ENCODE results near the gene ZNHIT6. TPM values are rescaled to one million over a fixed set of nuclear protein-coding genes. Genes with fewer than 3 reads are reported as not detected.

The ZNHIT6 gene
- total and polyA plus RNA-seq, 3 donors from 2014 or later = 10.1 to 14.5 (median 11.3) TPM

DNA sequence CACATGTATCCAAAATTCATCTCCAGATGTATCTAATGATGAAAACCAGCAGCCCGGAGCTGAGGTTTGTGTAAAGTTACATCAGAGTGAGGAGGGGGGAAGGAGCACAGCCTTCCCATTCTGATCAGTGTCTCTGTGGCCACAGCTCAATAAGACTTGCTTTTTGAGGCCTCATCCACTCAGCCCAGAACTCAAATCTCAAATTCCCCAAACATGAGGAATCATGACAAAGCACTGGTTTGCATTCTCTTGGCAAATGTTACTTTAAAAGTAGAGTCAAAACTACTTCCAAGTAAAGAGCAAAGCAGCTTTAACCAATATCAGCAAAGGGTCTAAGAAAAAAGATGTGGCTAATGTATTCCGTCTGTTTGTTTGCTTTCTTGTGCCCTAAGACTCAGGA lies 96.8 kb downstream of the ZNHIT6 start:
- Histone ChIP-seq H3K27me3 (no peaks in the 10 kb centered on the region), H3K36me3 (ENCODE audit: low read depth, missing control alignments) (no peaks in the 10 kb centered on the region), H3K9me3 (no peaks in the 10 kb centered on the region), H3K4me3 (no peak overlapping the region), H3K4me1 (peaks cover 6% of the 10 kb centered on the region), H3K27ac (no peak overlapping the region)
- no peak for TF ChIP-seq POLR2A (IDR thresholded peaks at IDR 0.05)
- 72 to 89% methylated on average over 2 of the region's 2 CpGs for WGBS, 2 donors
- DNase-seq = no peak
- intact Hi-C loops (cut with DNase I; ENCODE audit: low total_unique reads) = no loop called here

GRCh38 chr1:85609976-85610375 lies 98.3 kb downstream of the ZNHIT6 start:
- Histone ChIP-seq H3K27me3 (no peaks in the 10 kb centered on the region), H3K9me3 (no peaks in the 10 kb centered on the region), H3K4me1 (peaks cover 6% of the 10 kb centered on the region), H3K4me3 (no peak overlapping the region), H3K36me3 (ENCODE audit: low read depth, missing control alignments) (no peaks in the 10 kb centered on the region), H3K27ac (no peak overlapping the region)
- no peak for DNase-seq
- TF ChIP-seq POLR2A (IDR thresholded peaks at IDR 0.05) = no peak
- TF ChIP-seq, protein P1, sequence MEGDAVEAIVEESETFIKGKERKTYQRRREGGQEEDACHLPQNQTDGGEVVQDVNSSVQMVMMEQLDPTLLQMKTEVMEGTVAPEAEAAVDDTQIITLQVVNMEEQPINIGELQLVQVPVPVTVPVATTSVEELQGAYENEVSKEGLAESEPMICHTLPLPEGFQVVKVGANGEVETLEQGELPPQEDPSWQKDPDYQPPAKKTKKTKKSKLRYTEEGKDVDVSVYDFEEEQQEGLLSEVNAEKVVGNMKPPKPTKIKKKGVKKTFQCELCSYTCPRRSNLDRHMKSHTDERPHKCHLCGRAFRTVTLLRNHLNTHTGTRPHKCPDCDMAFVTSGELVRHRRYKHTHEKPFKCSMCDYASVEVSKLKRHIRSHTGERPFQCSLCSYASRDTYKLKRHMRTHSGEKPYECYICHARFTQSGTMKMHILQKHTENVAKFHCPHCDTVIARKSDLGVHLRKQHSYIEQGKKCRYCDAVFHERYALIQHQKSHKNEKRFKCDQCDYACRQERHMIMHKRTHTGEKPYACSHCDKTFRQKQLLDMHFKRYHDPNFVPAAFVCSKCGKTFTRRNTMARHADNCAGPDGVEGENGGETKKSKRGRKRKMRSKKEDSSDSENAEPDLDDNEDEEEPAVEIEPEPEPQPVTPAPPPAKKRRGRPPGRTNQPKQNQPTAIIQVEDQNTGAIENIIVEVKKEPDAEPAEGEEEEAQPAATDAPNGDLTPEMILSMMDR (IDR thresholded peaks at IDR 0.05) = no peak
- intact Hi-C loops (cut with DNase I; ENCODE audit: low total_unique reads) = no loop called here

GRCh38 chr1:85608851-85609250 lies 99.4 kb downstream of the ZNHIT6 start:
- H3K4me3 ChIP-seq = no peak overlapping the region
- peaks cover 6% of the 10 kb centered on the region for H3K4me1 ChIP-seq
- H3K27ac ChIP-seq = no peak overlapping the region
- no peaks in the 10 kb centered on the region for H3K27me3 ChIP-seq
- H3K9me3 ChIP-seq = no peaks in the 10 kb centered on the region
- 94 to 98% methylated on average over 1 of the region's 1 CpG for WGBS, 2 donors
- TF ChIP-seq, protein P1 (IDR thresholded peaks at IDR 0.05) = no peak
- no peak for TF ChIP-seq POLR2A (IDR thresholded peaks at IDR 0.05)
- no peak for DNase-seq
- H3K36me3 ChIP-seq (ENCODE audit: low read depth, missing control alignments) = no peaks in the 10 kb centered on the region
- intact Hi-C loops (cut with DNase I; ENCODE audit: low total_unique reads) = no loop called here

GRCh38 chr1:85607921-85608265 lies 100.3 kb downstream of the ZNHIT6 start:
- H3K4me1 ChIP-seq = peaks cover 5% of the 10 kb centered on the region
- 95 to 98% methylated on average over 4 of the region's 4 CpGs for WGBS, 2 donors

DNA sequence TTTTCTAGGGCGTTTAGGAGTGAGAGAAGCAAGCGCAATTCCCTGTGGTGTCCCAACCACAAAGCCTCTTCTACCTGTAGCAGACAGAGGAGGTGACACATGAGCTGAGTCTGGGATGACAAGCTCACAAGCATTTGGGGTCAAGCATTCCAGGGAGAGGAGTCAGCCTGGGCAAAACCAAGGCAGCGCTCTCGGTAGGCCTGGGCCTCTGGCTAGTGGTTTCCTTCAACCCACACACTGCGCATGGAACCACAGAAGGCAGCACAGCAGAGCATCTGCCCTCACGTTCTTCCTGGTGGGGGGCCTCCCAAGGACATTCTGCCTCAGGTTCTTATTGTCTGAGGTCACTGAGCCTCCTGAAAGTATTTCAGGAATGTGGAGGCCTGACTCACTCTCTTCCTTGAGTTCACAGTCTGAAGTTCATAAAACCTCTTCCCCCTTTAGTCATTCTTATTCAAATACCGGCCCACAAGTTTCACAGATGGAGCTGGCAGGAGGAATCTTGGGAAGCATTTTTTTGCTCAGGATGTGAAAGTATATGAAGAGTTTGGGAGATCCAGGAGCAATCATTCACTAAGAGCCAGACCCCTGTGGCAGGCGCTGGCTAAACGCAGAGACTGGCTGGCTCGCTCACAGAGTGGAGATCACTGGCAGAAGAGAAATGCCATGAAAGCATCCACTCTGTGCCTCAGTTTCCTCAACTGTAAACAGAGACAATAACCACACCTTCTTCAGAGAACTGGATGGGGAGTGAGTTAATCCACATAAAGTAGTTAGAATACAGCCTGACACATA lies 100.9 kb downstream of the ZNHIT6 start:
- TF ChIP-seq POLR2A (IDR thresholded peaks at IDR 0.05) = no peak
- intact Hi-C loops (cut with DNase I; ENCODE audit: low total_unique reads) = no loop called here
- no peaks in the 10 kb centered on the region for H3K27me3 ChIP-seq
- H3K4me3 ChIP-seq = no peak overlapping the region
- no peak for DNase-seq
- no peaks in the 10 kb centered on the region for H3K36me3 ChIP-seq (ENCODE audit: low read depth, missing control alignments)
- H3K9me3 ChIP-seq = no peaks in the 10 kb centered on the region
- H3K4me1 ChIP-seq = no peaks in the 10 kb centered on the region
- H3K27ac ChIP-seq = no peak overlapping the region
- 70 to 76% methylated on average over 10 of the region's 10 CpGs for WGBS, 2 donors

More at GRCh38 chr1:85607921-85608265, 100.3 kb downstream of the ZNHIT6 start:
- Histone ChIP-seq H3K4me3 (no peak overlapping the region), H3K27me3 (no peaks in the 10 kb centered on the region), H3K9me3 (no peaks in the 10 kb centered on the region), H3K27ac (no peak overlapping the region), H3K36me3 (ENCODE audit: low read depth, missing control alignments) (no peaks in the 10 kb centered on the region)
- TF ChIP-seq, protein P1 (IDR thresholded peaks at IDR 0.05) = no peak
- DNase-seq = no peak
- intact Hi-C loops (cut with DNase I; ENCODE audit: low total_unique reads) = no loop called here

DNA sequence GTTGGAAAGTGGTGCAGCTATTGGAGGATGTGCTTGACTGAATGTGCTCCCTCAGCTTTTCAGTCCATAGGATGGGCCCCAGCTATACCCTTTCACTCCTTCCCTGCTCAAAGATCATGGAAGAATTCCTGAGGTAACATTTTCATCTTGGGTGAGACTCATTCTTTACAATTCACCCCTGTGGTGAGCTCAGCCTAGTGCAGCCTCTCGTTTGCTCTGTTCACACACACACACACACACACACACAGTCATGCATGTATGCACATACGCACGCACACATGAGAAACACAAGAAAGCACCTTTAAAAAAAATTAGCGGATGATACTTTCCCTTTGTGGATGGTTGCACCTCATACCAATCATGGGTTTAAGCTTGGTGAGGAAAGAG lies 101.8 kb downstream of the ZNHIT6 start:
- intact Hi-C loops (cut with DNase I; ENCODE audit: low total_unique reads) = no loop called here
- 91 to 97% methylated on average over 4 of the region's 4 CpGs for WGBS, 2 donors

More for the DNA sequence above, 101.8 kb downstream of the ZNHIT6 start:
- H3K4me1 ChIP-seq = no peaks in the 10 kb centered on the region
- no peaks in the 10 kb centered on the region for H3K9me3 ChIP-seq
- H3K4me3 ChIP-seq = no peak overlapping the region
- DNase-seq = no peak
- H3K36me3 ChIP-seq (ENCODE audit: low read depth, missing control alignments) = no peaks in the 10 kb centered on the region
- no peaks in the 10 kb centered on the region for H3K27me3 ChIP-seq
- TF ChIP-seq POLR2A (IDR thresholded peaks at IDR 0.05) = no peak
- TF ChIP-seq, protein P1 (IDR thresholded peaks at IDR 0.05) = no peak
- H3K27ac ChIP-seq = no peak overlapping the region

Measured in testis (tissue), 3 donors.